ENCODE measurements around the gene HOXA7. TPM values are rescaled to one million over a fixed set of nuclear protein-coding genes. Genes with fewer than 3 reads are reported as not detected.

The HOXA7 gene
- total and polyA plus RNA-seq, 11 donors, result 0.29 TPM; not detected in 10

GRCh38 chr7:27160546-27161213 lies 4.2 kb upstream of the HOXA7 start:
- H3K4me1 ChIP-seq, result peaks cover 0 to 61% (median 19%) of the 10 kb centered on the region in 12 donors
- no peaks in the 10 kb centered on the region for H3K36me3 ChIP-seq
- peak; percentile 97 to 100 (median 100) for TF ChIP-seq CTCF (IDR thresholded peaks at IDR 0.05)
- no peak for TF ChIP-seq POLR2A (IDR thresholded peaks at IDR 0.05)
- H3K4me3 ChIP-seq, result peak overlapping the region; percentile 40 to 67 (median 56)
- intact Hi-C loops (cut with DNase I), result loop anchor here (1.0 to 10.0 kb wide), 14 partner anchors 308 to 1306 kb away; no protein-coding TSS in a partner anchor
- H3K27ac ChIP-seq, result peak overlapping the region in 1 of 12 donors; percentile 71
- peaks cover 79 to 100% (median 98%) of the 10 kb centered on the region in 9 donors for H3K27me3 ChIP-seq
- DNase-seq (peak; percentile 76 to 92 (median 85)), ATAC-seq (peak; percentile 35 to 85 (median 82))
- H3K9me3 ChIP-seq, result no peaks in the 10 kb centered on the region
- 1 to 2% (median 1%) methylated on average over 22 to 54 of the region's 54 CpGs for WGBS, 4 donors

- ATAC-seq, result peak in 2 of 4 donors; percentile 11
- intact Hi-C loops (cut with DNase I), result loop anchor here (2.0 to 10.0 kb wide), 13 partner anchors 308 to 1305 kb away; no protein-coding TSS in a partner anchor
- H3K27ac ChIP-seq, result no peak overlapping the region
- peaks cover 79 to 100% (median 98%) of the 10 kb centered on the region in 9 donors for H3K27me3 ChIP-seq
- no peaks in the 10 kb centered on the region for H3K36me3 ChIP-seq
- H3K9me3 ChIP-seq, result no peaks in the 10 kb centered on the region
- H3K4me1 ChIP-seq, result peaks cover 1 to 61% (median 21%) of the 10 kb centered on the region in 12 donors
- no peak for TF ChIP-seq POLR2A (IDR thresholded peaks at IDR 0.05)
- TF ChIP-seq CTCF (IDR thresholded peaks at IDR 0.05), result no peak
- WGBS, 4 donors, result 17 to 37% (median 28%) methylated on average over 17 to 23 of the region's 23 CpGs
- peak overlapping the region; percentile 40 to 67 (median 56) for H3K4me3 ChIP-seq
- DNase-seq, result peak in 2 of 5 donors; percentile 24 to 51
These were observed 3.7 kb upstream of the HOXA7 start for GRCh38 chr7:27160145-27160545.

GRCh38 chr7:27159266-27160144 lies 3.0 kb upstream of the HOXA7 start:
- Histone ChIP-seq H3K4me1 (peaks cover 3 to 61% (median 22%) of the 10 kb centered on the region in 12 donors), H3K27me3 (peaks cover 79 to 100% (median 98%) of the 10 kb centered on the region in 9 donors), H3K4me3 (peak overlapping the region in 1 of 12 donors; percentile 67), H3K36me3 (no peaks in the 10 kb centered on the region), H3K27ac (no peak overlapping the region), H3K9me3 (no peaks in the 10 kb centered on the region)
- peak in 1 of 5 donors; percentile 54 for DNase-seq
- WGBS, 4 donors, result 36 to 63% (median 49%) methylated on average over 27 of the region's 27 CpGs
- TF ChIP-seq CTCF (IDR thresholded peaks at IDR 0.05) (no peak), POLR2A (IDR thresholded peaks at IDR 0.05) (no peak)
- no peak for ATAC-seq
- intact Hi-C loops (cut with DNase I), result loop anchor here (2.0 to 10.0 kb wide), 14 partner anchors 307 to 1305 kb away; no protein-coding TSS in a partner anchor

Data from heart left ventricle (tissue), 16 donors.